ENCODE results near the gene ITGB3BP.

- no peak for TF ChIP-seq CEBPB (IDR thresholded peaks at IDR 0.05)
- TF ChIP-seq CREB1 (IDR thresholded peaks at IDR 0.05; ENCODE audit: low read depth), result no peak
- no peak for TF ChIP-seq YY1 (IDR thresholded peaks at IDR 0.05; ENCODE audit: low read depth)
- TF ChIP-seq REST (IDR thresholded peaks at IDR 0.05; ENCODE audit: low read depth), result no peak
- TF ChIP-seq TCF12 (IDR thresholded peaks at IDR 0.05; ENCODE audit: low read depth), result no peak
- TF ChIP-seq, protein P1, sequence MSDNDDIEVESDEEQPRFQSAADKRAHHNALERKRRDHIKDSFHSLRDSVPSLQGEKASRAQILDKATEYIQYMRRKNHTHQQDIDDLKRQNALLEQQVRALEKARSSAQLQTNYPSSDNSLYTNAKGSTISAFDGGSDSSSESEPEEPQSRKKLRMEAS (IDR thresholded peaks at IDR 0.05), result no peak
Observed at GRCh38 chr1:63486629-63487028, 36.4 kb downstream of the ITGB3BP start.
